Erythroblast (primary cell): ENCODE measurements around the gene FSHR.

Source experiments
- GATA1 ChIP-seq: IDR thresholded peaks from 2 replicates; pipeline ENCODE4 v1.6.1; 2011; ENCODE audit warnings: low read depth, mild to moderate bottlenecking, control low read depth, low read length, moderate library complexity
- POLR2A ChIP-seq: IDR thresholded peaks from 2 replicates; pipeline ENCODE4 v1.6.1; 2011; ENCODE audit warnings: mild to moderate bottlenecking, low read length

DNA sequence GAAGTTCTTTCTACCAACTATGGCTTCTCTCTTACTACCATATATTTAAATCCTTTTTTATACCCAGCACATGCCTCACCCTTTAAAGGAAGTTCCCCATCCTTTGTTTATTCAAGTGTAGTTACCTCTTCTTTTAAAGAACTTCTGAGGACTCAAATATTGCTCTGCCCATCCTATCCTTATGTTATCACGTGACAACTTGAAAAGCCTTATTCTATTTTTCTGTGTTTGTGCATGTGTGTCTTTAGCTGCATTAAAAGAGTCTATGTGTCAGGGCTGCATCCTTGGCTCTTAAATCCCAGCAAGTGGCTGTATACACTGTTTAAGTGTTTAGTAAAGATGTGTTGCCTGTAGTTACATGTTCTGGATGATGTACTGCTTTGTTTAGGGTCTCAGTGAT is 22.5 kb downstream of the FSHR start:
- TF ChIP-seq POLR2A (no peak), GATA1 (no peak)
